GM19467 (cell line): ENCODE measurements around the gene CHD2.
"Not testable (repeated sequence)": the region's sequence is repeated elsewhere in the genome, so short reads cannot be mapped to it uniquely, and the experiment has no call there.

Source experiments
- ATAC-seq: cut with Tn5 transposase; IDR thresholded peaks from one replicate; pipeline ENCODE4 v1.9.1; 2021; ENCODE audit warnings: mild to moderate bottlenecking, moderate library complexity; ENCODE audit not compliant: unreplicated experiment

The CHD2 gene

GRCh38 chr15:93046120-93046519, 146.0 kb downstream of the CHD2 start:
- no peak for ATAC-seq

GRCh38 chr15:93046721-93047120, 146.6 kb downstream of the CHD2 start:
- ATAC-seq, result no peak

- ATAC-seq, result no peak
Observed at GRCh38 chr15:93047621-93048425, 147.7 kb downstream of the CHD2 start.

GRCh38 chr15:93048426-93048721, 148.2 kb downstream of the CHD2 start:
- ATAC-seq, result no peak

GRCh38 chr15:93048759-93049161, 148.6 kb downstream of the CHD2 start:
- no peak for ATAC-seq

- ATAC-seq, result no peak
Observed at GRCh38 chr15:93049233-93049632, 149.1 kb downstream of the CHD2 start.

GRCh38 chr15:93049914-93050578, 149.9 kb downstream of the CHD2 start:
- ATAC-seq, result no peak

- no peak for ATAC-seq
Observed at GRCh38 chr15:93050648-93051047, 150.5 kb downstream of the CHD2 start.

GRCh38 chr15:93051236-93052089, 151.3 kb downstream of the CHD2 start:
- no peak for ATAC-seq

GRCh38 chr15:93052090-93052879, 152.2 kb downstream of the CHD2 start:
- no peak for ATAC-seq

GRCh38 chr15:93055211-93055610, 155.1 kb downstream of the CHD2 start:
- no peak for ATAC-seq

GRCh38 chr15:93056836-93057235, 156.7 kb downstream of the CHD2 start:
- no peak for ATAC-seq

GRCh38 chr15:93057618-93058017, 157.5 kb downstream of the CHD2 start:
- ATAC-seq, result no peak

- no peak for ATAC-seq
Observed at GRCh38 chr15:93058128-93058527, 158.0 kb downstream of the CHD2 start.

GRCh38 chr15:93058904-93059427, 158.8 kb downstream of the CHD2 start:
- ATAC-seq, result no peak

- ATAC-seq, result no peak
Observed at GRCh38 chr15:93059442-93059841, 159.3 kb downstream of the CHD2 start.

GRCh38 chr15:93060336-93061248, 160.5 kb downstream of the CHD2 start:
- ATAC-seq, result no peak

- not testable (repeated sequence) for ATAC-seq
Observed at GRCh38 chr15:93062628-93063261, 162.6 kb downstream of the CHD2 start.

GRCh38 chr15:93063262-93063671, 163.1 kb downstream of the CHD2 start:
- no peak for ATAC-seq
